MM.1S (cell line): ENCODE results near the gene FGF14.
A peak's percentile ranks its signal among the peaks of the same experiment; 100 is the strongest.

ENCODE experiments used
- DNase-seq: peaks from one replicate; pipeline ENCODE4 v3.0.0-alpha.2; 2015
- H2AFZ ChIP-seq: fragments of 300-600 bp; sonication (generic); 2 replicates; pipeline ENCODE4 v1.6.0; 2016; ENCODE audit warnings: antibody characterized with exemption, low read length
- H3F3A ChIP-seq: fragments of 300-600 bp; sonication (generic); 2 replicates; pipeline ENCODE4 v1.6.1; 2016; ENCODE audit warnings: mild to moderate bottlenecking, antibody characterized with exemption, low read length, moderate library complexity, mixed read lengths; ENCODE audit not compliant: insufficient read depth
- H3K27ac ChIP-seq: fragments of 300-600 bp; sonication (generic); 2 replicates; pipeline ENCODE4 v1.5.1; 2016; ENCODE audit warnings: mild to moderate bottlenecking, low read length
- H3K27me3 ChIP-seq: fragments of 300-600 bp; sonication (generic); replicated peaks from 2 replicates; pipeline ENCODE4 v1.6.0; 2016; ENCODE audit warnings: low read length; ENCODE audit not compliant: insufficient read depth
- H3K36me3 ChIP-seq: fragments of 300-600 bp; sonication (generic); replicated peaks from 2 replicates; pipeline ENCODE4 v1.6.1; 2016; ENCODE audit warnings: mild to moderate bottlenecking, low read length, mixed read lengths; ENCODE audit not compliant: insufficient read depth
- H3K4me1 ChIP-seq: fragments of 300-600 bp; sonication (generic); 2 replicates; pipeline ENCODE4 v1.6.1; 2016; ENCODE audit warnings: low read length, mixed read lengths
- H3K4me2 ChIP-seq: fragments of 300-600 bp; sonication (generic); 2 replicates; pipeline ENCODE4 v1.6.0; 2016; ENCODE audit warnings: low read depth, low read length
- H3K4me3 ChIP-seq: fragments of 300-600 bp; sonication (generic); 2 replicates; pipeline ENCODE4 v1.5.1; 2016; ENCODE audit warnings: low read length, mixed read lengths
- H3K79me2 ChIP-seq: fragments of 300-600 bp; sonication (generic); 2 replicates; pipeline ENCODE4 v1.6.1; 2016; ENCODE audit warnings: mixed run types, low read length, mixed read lengths
- H3K9ac ChIP-seq: fragments of 300-600 bp; sonication (generic); 2 replicates; pipeline ENCODE4 v1.6.1; 2016; ENCODE audit warnings: low read length, mixed read lengths
- H3K9me2 ChIP-seq: fragments of 300-600 bp; sonication (generic); replicated peaks from 2 replicates; pipeline ENCODE4 v1.6.1; 2016; ENCODE audit warnings: mild to moderate bottlenecking, low read length, mixed read lengths; ENCODE audit not compliant: insufficient read depth
- H3K9me3 ChIP-seq: fragments of 300-600 bp; sonication (generic); replicated peaks from 2 replicates; pipeline ENCODE4 v1.6.1; 2016; ENCODE audit warnings: mild to moderate bottlenecking, low read length, mixed read lengths; ENCODE audit not compliant: insufficient read depth
- H4K20me1 ChIP-seq: fragments of 300-600 bp; sonication (generic); 2 replicates; pipeline ENCODE4 v1.6.1; 2016; ENCODE audit warnings: mild to moderate bottlenecking, low read length, moderate library complexity, mixed read lengths; ENCODE audit not compliant: insufficient read depth
- CTCF ChIP-seq: fragments of 300-600 bp; sonication (generic); IDR thresholded peaks from 2 replicates; pipeline ENCODE4 v1.5.1; 2016; ENCODE audit warnings: antibody characterized with exemption, low read length, mixed read lengths
- EZH2 ChIP-seq: fragments of 300-600 bp; sonication (generic); optimal IDR thresholded peaks from 2 replicates; pipeline ENCODE3; 2017; ENCODE audit warnings: low read depth, mild to moderate bottlenecking, antibody characterized with exemption, low read length, mixed read lengths
- EZH2phosphoT487 ChIP-seq: fragments of 300-600 bp; sonication (generic); IDR thresholded peaks from 2 replicates; pipeline ENCODE4 v1.6.1; 2018; ENCODE audit warnings: antibody characterized with exemption, low read length

Gene FGF14

GRCh38 chr13:101875717-101876393 lies 526.0 kb downstream of the FGF14 start:
- Histone ChIP-seq H3K27me3 (no peaks in the 10 kb centered on the region), H3K79me2 (no peaks in the 10 kb centered on the region), H3K9me3 (no peaks in the 10 kb centered on the region), H3K4me3 (no peak overlapping the region), H3F3A (no peaks in the 10 kb centered on the region), H3K27ac (no peak overlapping the region), H3K9ac (no peak overlapping the region), H3K9me2 (no peaks in the 10 kb centered on the region), H4K20me1 (no peaks in the 10 kb centered on the region), H3K36me3 (no peaks in the 10 kb centered on the region), H2AFZ (no peak overlapping the region), H3K4me1 (peaks cover 6% of the 10 kb centered on the region), H3K4me2 (no peak overlapping the region)
- no peak for DNase-seq
- TF ChIP-seq CTCF (no peak), EZH2 (no peak)

GRCh38 chr13:101875091-101875490 lies 526.8 kb downstream of the FGF14 start:
- H3F3A ChIP-seq: no peaks in the 10 kb centered on the region
- no peaks in the 10 kb centered on the region for H3K36me3 ChIP-seq
- H3K27ac ChIP-seq: no peak overlapping the region
- no peaks in the 10 kb centered on the region for H3K79me2 ChIP-seq
- H3K4me2 ChIP-seq: peak overlapping the region; percentile 7; the same call in 1 of the 2 replicates
- peaks cover 7% of the 10 kb centered on the region for H3K4me1 ChIP-seq
- no peak overlapping the region for H3K9ac ChIP-seq
- 0 out of 2 replicates have a peak overlapping the region, but pooled peaks have one; percentile 27 for H2AFZ ChIP-seq
- TF ChIP-seq EZH2phosphoT487 (no peak), EZH2 (no peak), CTCF (no peak)
- no peaks in the 10 kb centered on the region for H3K9me3 ChIP-seq
- no peaks in the 10 kb centered on the region for H3K27me3 ChIP-seq
- H3K4me3 ChIP-seq: no peak overlapping the region
- DNase-seq: peak; percentile 35
- H4K20me1 ChIP-seq: no peaks in the 10 kb centered on the region
- H3K9me2 ChIP-seq: no peaks in the 10 kb centered on the region

GRCh38 chr13:101869553-101869952 lies 532.3 kb downstream of the FGF14 start:
- no peaks in the 10 kb centered on the region for H3K36me3 ChIP-seq
- TF ChIP-seq EZH2phosphoT487 (no peak), EZH2 (no peak), CTCF (no peak)
- peaks cover 6% of the 10 kb centered on the region; the same call in 1 of the 2 replicates for H3K4me1 ChIP-seq
- H3K27ac ChIP-seq: peak overlapping the region; percentile 35; the same call in 1 of the 2 replicates
- H3K9me2 ChIP-seq: no peaks in the 10 kb centered on the region
- DNase-seq: peak; percentile 48
- no peak overlapping the region for H3K9ac ChIP-seq
- H3K27me3 ChIP-seq: no peaks in the 10 kb centered on the region
- H3K4me2 ChIP-seq: peak overlapping the region; percentile 19; the same call in 1 of the 2 replicates
- H3K4me3 ChIP-seq: no peak overlapping the region
- no peaks in the 10 kb centered on the region for H4K20me1 ChIP-seq
- no peaks in the 10 kb centered on the region for H3F3A ChIP-seq
- no peak overlapping the region for H2AFZ ChIP-seq
- no peaks in the 10 kb centered on the region for H3K9me3 ChIP-seq
- no peaks in the 10 kb centered on the region for H3K79me2 ChIP-seq
